HepG2 (cell line): ENCODE measurements around the gene LRPAP1. TPM values are rescaled to one million over a fixed set of nuclear protein-coding genes. Genes with fewer than 3 reads are reported as not detected.

ENCODE experiments used
- ATAC-seq: fragments of 200-7000 bp; cut with Tn5 transposase; 3 replicates; pipeline ENCODE4 v1.9.1; 2020; ENCODE audit warnings: mild to moderate bottlenecking, moderate library complexity
- BruUV-seq: library from RNA; stranded (reverse); fragments of 400-500 nt; replicated peaks from 2 replicates; lab custom pipeline; 2021; lab: Mats Ljungman, UMichigan
- CTCF ChIA-PET: fragments of 300-600 bp; formaldehyde crosslinking; extraction: SDS; loops from one replicate; lab custom pipeline; 2021; ENCODE audit warnings: low total read pairs, inconsistent platforms, low intra/inter-chr PET ratio; lab: Yijun Ruan, JAX
- POLR2A ChIA-PET: fragments of 350-600 bp; sonication (Branson Sonifier 250); formaldehyde crosslinking; loops from one replicate; lab custom pipeline; 2020; ENCODE audit warnings: antibody characterized with exemption, inconsistent platforms; lab: Yijun Ruan, JAX
- DNase-seq: peaks from one replicate; pipeline ENCODE4 v3.0.0-alpha.2; 2015; ENCODE audit warnings: low spot score
- FAIRE-seq: peaks from 3 replicates; lab custom pipeline; 2011; peaks lifted over from hg19 to GRCh38; lab: Jason Lieb, UNC
- H2AFZ ChIP-seq: one replicate; pipeline ENCODE4 v1.6.1; 2011; ENCODE audit warnings: low read length, inconsistent platforms
- H3K27ac ChIP-seq: fragments of 300-600 bp; 3 replicates; pipeline ENCODE4 v1.8.0; 2011; ENCODE audit warnings: mixed run types, mild to moderate bottlenecking, mixed read lengths, low read length, inconsistent platforms; ENCODE audit not compliant: insufficient read depth; ENCODE audit errors: extremely low read length
- H3K27me3 ChIP-seq, 2 experiments: fragments of 200-600 bp in 1 of 2; 2 replicates in 1 of 2; 3 replicates in 1 of 2; pipeline versions ENCODE4 v1.6.0 to v1.8.0; 2011; ENCODE audit warnings: low read length in 2 of 2, mild to moderate bottlenecking in 2 of 2, moderate library complexity in 2 of 2, inconsistent platforms in 1 of 2; ENCODE audit not compliant: insufficient read depth in 2 of 2, control insufficient read depth in 1 of 2
- H3K36me3 ChIP-seq, 2 experiments: fragments of 200-600 bp in 1 of 2; replicated peaks in 1 of 2; 2 replicates in 1 of 2; 3 replicates in 1 of 2; pipeline versions ENCODE4 v1.5.1 to v1.8.0; 2011; ENCODE audit warnings: low read length in 2 of 2, inconsistent platforms in 1 of 2; ENCODE audit not compliant: insufficient read depth in 2 of 2, control insufficient read depth in 1 of 2
- H3K4me1 ChIP-seq: 2 replicates; pipeline ENCODE4 v1.5.1; 2012; ENCODE audit warnings: low read length, inconsistent platforms; ENCODE audit not compliant: insufficient read depth
- H3K4me2 ChIP-seq: 2 replicates; pipeline ENCODE4 v1.6.0; 2011; ENCODE audit warnings: low read depth, low read length, inconsistent platforms
- H3K4me3 ChIP-seq, 3 experiments: fragments of 200-600 bp in 1 of 3; sonication (generic), shearing (Covaris generic) in 1 of 3; replicated peaks in 1 of 3; 2 replicates each; pipeline ENCODE4 v1.5.1; 2011 to 2016; ENCODE audit warnings: low read length in 3 of 3, inconsistent platforms in 2 of 3, low read depth in 2 of 3, mild to moderate bottlenecking in 2 of 3, control low read depth in 1 of 3, mixed read lengths in 1 of 3; ENCODE audit not compliant: insufficient read depth in 1 of 3
- H3K79me2 ChIP-seq: one replicate; pipeline ENCODE4 v1.6.1; 2011; ENCODE audit warnings: low read length, inconsistent platforms; ENCODE audit not compliant: insufficient read depth
- H3K9ac ChIP-seq: 2 replicates; pipeline ENCODE4 v1.6.0; 2011; ENCODE audit warnings: mild to moderate bottlenecking, low read depth, low read length, inconsistent platforms; ENCODE audit not compliant: insufficient read depth
- H3K9me3 ChIP-seq: 2 replicates; pipeline ENCODE4 v1.5.1; 2012; ENCODE audit warnings: mild to moderate bottlenecking, low read length
- H4K20me1 ChIP-seq: 2 replicates; pipeline ENCODE4 v1.6.0; 2011; ENCODE audit warnings: inconsistent platforms, mild to moderate bottlenecking, low read length, moderate library complexity; ENCODE audit not compliant: insufficient read depth
- ASH2L ChIP-seq: fragments of 300-600, 200-600 bp; sonication (generic); IDR thresholded peaks from 2 replicates; pipeline ENCODE4 v1.7.0; 2017; ENCODE audit warnings: low read depth, mild to moderate bottlenecking, moderate library complexity, mixed read lengths, low read length; ENCODE audit not compliant: insufficient read length
- CTCF ChIP-seq: sonication (generic); formaldehyde crosslinking; IDR thresholded peaks from 2 replicates; pipeline ENCODE4 v1.5.0; 2020; ENCODE audit warnings: mild to moderate bottlenecking, missing genetic modification reagents, moderate library complexity
- GATAD1 ChIP-seq: IDR thresholded peaks from 2 replicates; pipeline ENCODE4 v1.6.1; 2016; ENCODE audit warnings: missing genetic modification reagents, missing compliant biosample characterization
- KIAA2018 ChIP-seq: sonication (generic); formaldehyde crosslinking; IDR thresholded peaks from 2 replicates; pipeline ENCODE4 v1.5.0; 2020; ENCODE audit warnings: mild to moderate bottlenecking, missing genetic modification reagents, borderline replicate concordance
- KLF16 ChIP-seq, 2 experiments: sonication (generic) in 1 of 2; formaldehyde crosslinking in 1 of 2; IDR thresholded peaks; 2 replicates each; pipeline versions ENCODE4 v1.6.1 to v1.8.0; 2016 to 2023; ENCODE audit warnings: missing genetic modification reagents in 2 of 2, missing compliant biosample characterization in 1 of 2
- ZNF337 ChIP-seq: sonication (generic); formaldehyde crosslinking; IDR thresholded peaks from 2 replicates; pipeline ENCODE4 v1.5.1; 2020; ENCODE audit warnings: missing genetic modification reagents, low read depth, mild to moderate bottlenecking, borderline replicate concordance
- ZNF430 ChIP-seq: sonication (generic); formaldehyde crosslinking; IDR thresholded peaks from 2 replicates; pipeline ENCODE4 v1.9.0; 2021; ENCODE audit warnings: mild to moderate bottlenecking, missing genetic modification reagents
- ZNF432 ChIP-seq: sonication (generic); formaldehyde crosslinking; IDR thresholded peaks from 2 replicates; pipeline ENCODE4 v1.5.0; 2020; ENCODE audit warnings: missing genetic modification reagents, mild to moderate bottlenecking, borderline replicate concordance
- WGBS: methylation state at CpG from one replicate; pipeline ENCODE4 v1.1.6; 2017; ENCODE audit warnings: low lambda C conversion rate; 5-methylcytosine and 5-hydroxymethylcytosine counted together
- in situ Hi-C: cut with HindIII; loops from 2 replicates; pipeline ENCODE4 v1.10.0; 2017; ENCODE audit warnings: low pct_unique_long_range_greater_than_20kb; ENCODE audit not compliant: extremely low pct_ligation_motif_present
- intact Hi-C: fragments of 100-400 bp; cut with micrococcal nuclease; formaldehyde crosslinking; loops from one replicate; pipeline ENCODE4 v1.10.0; 2022; ENCODE audit not compliant: unreplicated experiment
- polyA plus RNA-seq, 8 experiments: library from polyadenylated mRNA; depleted of rRNA in 3 of 8; stranded (reverse) in 7 of 8; unstranded in 1 of 8; fragments of >200 nt; fragmentation: Illumina TruSeq in 4 of 8; extraction: Trizol in 4 of 8; gene quantifications; 2 replicates each; pipeline versions ENCODE4 v1.2.1 to v1.2.3, GENCODE V29; 2011 to 2016; ENCODE audit warnings: low read depth in 4 of 8, missing spikeins in 1 of 8, mixed read lengths in 1 of 8; ENCODE audit not compliant: insufficient read depth in 1 of 8
- total RNA-seq, 5 experiments: library from RNA; depleted of rRNA; stranded (reverse); fragments of >200 nt; fragmentation: Illumina TruSeq; extraction: Trizol; gene quantifications; 2 replicates each; pipeline ENCODE4 v1.2.3, GENCODE V29; 2016; ENCODE audit warnings: low read depth in 1 of 5

Gene LRPAP1
- total and polyA plus RNA-seq, 2 of the 13 experiments (the other 11 are each of a cell fraction or from before 2014, with no cell fraction given) = 153 to 191 TPM

- ChIA-PET POLR2A (no interaction called here), CTCF (no interaction called here)
- no peaks in the 10 kb centered on the region for H3K9me3 ChIP-seq
- FAIRE-seq (no peak), DNase-seq (no peak), ATAC-seq (peak; percentile 44)
- no peak overlapping the region for H3K27ac ChIP-seq
- intact Hi-C loops (no loop called here), in situ Hi-C loops (no loop called here)
- peaks cover 0 to 3% of the 10 kb centered on the region in 2 experiments; a peak in 3 of 5 replicates for H3K27me3 ChIP-seq
- H2AFZ ChIP-seq = no peak overlapping the region
- no peaks in the 10 kb centered on the region for H3K36me3 ChIP-seq
- no peak overlapping the region for H3K4me3 ChIP-seq
- no peaks in the 10 kb centered on the region for H4K20me1 ChIP-seq
- no peak overlapping the region for H3K9ac ChIP-seq
- peaks cover 22% of the 10 kb centered on the region for H3K4me1 ChIP-seq
- H3K4me2 ChIP-seq = no peak overlapping the region
- BruUV-seq = no TSS peak
- TF ChIP-seq CTCF (CRISPR knock-in tag) = peak; percentile 54
- TF ChIP-seq ASH2L = no peak
- no peaks in the 10 kb centered on the region for H3K79me2 ChIP-seq
- 55% methylated on average over 4 of the region's 13 CpGs for WGBS
Measured at GRCh38 chr4:3572363-3572762, 40.1 kb upstream of the LRPAP1 start.

GRCh38 chr4:3571921-3572320, 39.7 kb upstream of the LRPAP1 start:
- H3K9ac ChIP-seq = no peak overlapping the region
- H3K4me3 ChIP-seq = no peak overlapping the region
- in situ Hi-C loops = no loop called here
- ChIA-PET POLR2A (no interaction called here), CTCF (no interaction called here)
- no peaks in the 10 kb centered on the region for H3K36me3 ChIP-seq
- no peaks in the 10 kb centered on the region for H3K79me2 ChIP-seq
- FAIRE-seq (no peak), DNase-seq (no peak), ATAC-seq (no peak)
- no peak overlapping the region for H2AFZ ChIP-seq
- peaks cover 0 to 3% of the 10 kb centered on the region in 2 experiments; a peak in 3 of 5 replicates for H3K27me3 ChIP-seq
- no peaks in the 10 kb centered on the region for H3K9me3 ChIP-seq
- H3K27ac ChIP-seq = no peak overlapping the region
- H3K4me2 ChIP-seq = no peak overlapping the region
- BruUV-seq = no TSS peak
- peaks cover 18% of the 10 kb centered on the region for H3K4me1 ChIP-seq
- no peaks in the 10 kb centered on the region for H4K20me1 ChIP-seq
- 58% methylated on average over 9 of the region's 11 CpGs for WGBS
- intact Hi-C loops = no loop called here
- TF ChIP-seq ZNF430 (CRISPR knock-in tag) (no peak), KIAA2018 (no peak), GATAD1 (no peak), ZNF432 (no peak), KLF16 (CRISPR knock-in tag; IDR thresholded peaks at IDR 0.05) (no peak), ZNF337 (CRISPR knock-in tag) (no peak)
